DMS153 treated with DMSO at 0.1 percent for 48 hours (cell line): ENCODE data around the gene MCCD1.
"Not testable (repeated sequence)": the region's sequence is repeated elsewhere in the genome, so short reads cannot be mapped to it uniquely, and the experiment has no call there.

Source experiments
- DNase-seq: peaks from one replicate; lab custom pipeline; 2025; ENCODE audit not compliant: unreplicated experiment; lab: John Stamatoyannopoulos, UW

Gene MCCD1, protein sequence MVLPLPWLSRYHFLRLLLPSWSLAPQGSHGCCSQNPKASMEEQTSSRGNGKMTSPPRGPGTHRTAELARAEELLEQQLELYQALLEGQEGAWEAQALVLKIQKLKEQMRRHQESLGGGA

DNA sequence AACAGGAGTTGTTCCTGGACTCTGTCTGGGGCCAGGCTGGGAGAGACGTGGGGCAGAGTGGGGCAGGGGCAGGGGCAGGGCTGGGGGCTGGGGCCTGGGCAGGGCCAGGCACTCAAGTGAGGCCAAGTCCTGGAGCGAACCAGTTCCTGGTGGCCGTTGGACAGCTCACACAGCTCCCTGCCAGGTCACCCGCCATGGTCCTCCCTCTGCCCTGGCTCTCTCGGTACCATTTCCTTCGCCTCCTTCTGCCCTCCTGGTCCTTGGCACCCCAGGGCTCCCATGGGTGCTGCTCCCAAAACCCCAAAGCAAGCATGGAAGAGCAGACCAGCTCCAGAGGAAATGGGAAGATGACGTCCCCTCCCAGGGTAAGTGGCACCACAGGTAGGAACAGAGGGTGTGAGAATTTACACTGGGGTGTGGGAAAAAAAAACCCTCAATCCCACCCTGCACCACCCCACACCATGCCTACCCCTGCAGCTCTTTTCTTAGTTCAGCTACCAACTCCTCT, at the start of gene MCCD1:
Gene MCCD1 (plus strand): TSS at position 142 of the 508 bp plus-strand sequence. CDS start 53 bp downstream, at position 195.
- DNase-seq = no peak

- no peak for DNase-seq
Measured at GRCh38 chr6:31479151-31479932, 49.4 kb upstream of the MCCD1 start.

- peak; percentile 6 for DNase-seq
Measured at GRCh38 chr6:31479933-31480535, 48.7 kb upstream of the MCCD1 start.

- DNase-seq = no peak
Measured at GRCh38 chr6:31480574-31480973, 48.2 kb upstream of the MCCD1 start.

DNA sequence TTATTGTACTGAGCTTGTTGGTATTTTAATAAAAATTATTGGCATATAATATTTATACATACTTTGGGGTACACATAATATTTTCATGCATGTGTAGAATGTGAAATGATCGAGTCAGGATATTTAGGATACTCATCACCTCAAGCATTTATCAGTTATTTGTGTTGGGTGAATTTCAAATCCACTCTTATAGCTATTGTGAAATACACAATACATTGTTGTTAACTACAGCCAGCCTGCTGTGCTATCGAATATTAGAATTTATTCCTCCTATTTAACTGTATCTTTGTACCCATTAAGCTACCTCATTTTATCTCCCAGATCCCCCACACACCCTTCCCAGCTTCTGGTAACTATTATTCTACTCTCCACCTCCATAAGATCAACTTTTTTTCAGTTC, 45.4 kb upstream of the MCCD1 start:
- DNase-seq = no peak

- DNase-seq = no peak
Measured at GRCh38 chr6:31485055-31485454, 43.7 kb upstream of the MCCD1 start.

DNA sequence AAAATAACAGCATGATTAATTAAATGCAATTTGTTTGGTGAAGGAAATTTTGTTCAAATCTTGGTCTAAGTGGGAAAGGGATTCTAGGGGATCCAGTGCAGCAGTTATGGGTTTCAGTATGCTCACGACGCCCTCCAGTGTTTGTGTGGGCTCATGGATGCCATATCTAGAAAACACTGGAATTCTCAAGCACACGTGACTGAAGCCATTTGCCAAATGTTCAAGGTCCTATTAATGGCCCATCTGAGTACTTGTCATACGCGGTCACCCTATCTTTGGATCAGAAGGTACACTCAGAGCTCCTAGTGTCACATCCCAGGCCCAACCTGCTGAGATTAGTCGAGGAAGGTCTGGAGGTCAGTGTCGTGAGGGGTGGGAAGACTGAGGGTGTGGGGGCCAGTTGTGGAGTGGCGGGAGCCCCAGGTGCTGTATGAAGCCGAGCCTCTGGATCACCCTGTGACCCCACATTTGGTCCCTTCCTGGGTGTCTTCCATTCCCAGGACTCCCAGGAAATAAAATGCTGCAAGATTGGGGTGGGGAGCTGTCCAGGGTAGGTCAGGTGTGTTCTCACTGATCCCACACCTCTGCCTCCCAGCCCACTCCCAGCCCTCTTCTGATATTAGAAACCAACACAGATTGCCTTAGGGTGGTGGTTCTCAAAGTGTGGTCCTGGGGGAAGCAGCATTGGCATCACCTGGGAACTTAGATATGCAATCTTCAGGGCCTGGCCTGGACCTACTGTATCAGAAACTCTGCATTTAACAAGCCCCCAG, 42.5 kb upstream of the MCCD1 start:
- DNase-seq = not testable (repeated sequence)

DNA sequence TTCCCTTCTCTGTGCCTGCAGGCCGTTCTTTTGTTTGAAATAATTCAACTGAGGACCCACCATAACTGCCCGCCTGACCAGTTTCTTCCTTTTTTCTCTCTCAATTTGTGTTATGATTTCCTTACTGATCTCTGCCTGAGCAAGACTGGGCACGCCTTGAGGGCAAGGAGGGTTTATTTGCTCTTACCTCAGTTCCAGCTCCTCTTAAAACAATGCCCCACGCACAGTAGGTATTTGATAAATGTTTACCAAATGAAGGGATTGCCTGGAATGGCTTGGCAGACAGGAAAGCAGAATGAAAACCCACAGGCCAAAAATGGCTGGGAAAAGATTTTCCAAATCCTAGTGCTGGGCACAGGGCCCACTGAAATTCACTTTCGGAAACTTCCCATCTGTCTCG, 41.1 kb upstream of the MCCD1 start:
- not testable (repeated sequence) for DNase-seq

DNA sequence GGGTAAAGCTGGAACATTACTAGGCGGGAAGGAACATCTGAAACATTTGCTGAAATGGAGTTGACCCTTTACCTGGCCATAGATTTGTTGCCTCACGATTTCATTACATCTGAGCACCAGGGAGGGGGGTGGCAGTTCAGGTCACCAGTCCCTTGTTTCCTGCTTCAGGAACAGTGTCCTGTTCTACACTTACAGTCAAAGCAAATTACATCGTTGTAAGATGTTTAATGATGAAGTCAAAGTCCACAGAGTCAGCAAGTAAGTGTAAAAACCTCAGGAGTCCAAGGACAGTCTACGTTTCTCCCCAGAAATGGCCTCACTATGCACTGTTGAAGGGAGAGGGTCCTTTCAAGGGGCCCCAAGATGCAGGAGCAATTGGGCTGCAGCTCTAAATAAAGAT, 39.7 kb upstream of the MCCD1 start:
- no peak for DNase-seq

DNA sequence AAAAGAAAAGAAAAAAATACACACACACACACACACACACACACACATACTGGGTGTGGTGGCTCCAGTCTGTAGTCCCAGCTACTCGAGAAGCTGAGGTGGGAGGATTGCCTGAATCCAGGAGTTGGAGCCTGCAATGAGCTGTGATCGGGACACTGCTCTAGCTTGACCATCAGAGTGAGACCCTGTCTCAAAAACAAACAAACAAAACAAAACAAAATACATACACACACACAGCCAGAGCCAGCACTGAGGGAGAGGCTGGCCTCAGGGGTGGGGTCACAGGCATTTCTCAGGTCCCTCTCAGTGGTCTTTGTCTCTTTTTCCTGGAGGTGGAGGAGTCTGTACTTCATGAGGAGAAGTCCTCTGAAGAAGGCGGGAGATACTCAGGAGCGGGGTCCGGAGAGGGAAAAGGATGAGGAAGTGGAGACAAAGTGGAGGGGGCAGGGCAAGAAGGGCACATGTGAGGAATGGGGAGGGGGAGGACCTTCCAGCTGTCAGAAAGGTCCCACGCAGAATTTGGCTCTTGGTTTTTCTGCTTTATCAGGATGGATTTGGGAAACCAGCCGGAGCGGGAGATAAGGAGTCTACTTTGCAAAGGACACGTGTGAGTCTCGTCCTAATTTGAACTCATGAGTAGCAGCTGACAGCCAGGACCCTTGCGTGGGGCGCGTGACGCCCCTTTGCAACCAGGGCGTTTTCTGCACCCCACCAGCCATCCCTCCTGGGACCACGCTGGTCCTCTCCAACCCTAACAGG, 38.5 kb upstream of the MCCD1 start:
- no peak for DNase-seq

- DNase-seq = not testable (repeated sequence)
Measured at GRCh38 chr6:31493550-31493874, 35.2 kb upstream of the MCCD1 start.

GRCh38 chr6:31493875-31494694, 34.7 kb upstream of the MCCD1 start:
- peak; percentile 64 for DNase-seq

- DNase-seq = no peak
Measured at GRCh38 chr6:31495580-31495979, 33.2 kb upstream of the MCCD1 start.

GRCh38 chr6:31496826-31497225, 31.9 kb upstream of the MCCD1 start:
- not testable (repeated sequence) for DNase-seq

- DNase-seq = peak; percentile 71
Measured at GRCh38 chr6:31497531-31498476, 31.0 kb upstream of the MCCD1 start, which contains the start of gene MICB. Gene MICB (plus strand): TSS chr6:31498145. CDS start chr6:31498194, 49 bp downstream.

DNA sequence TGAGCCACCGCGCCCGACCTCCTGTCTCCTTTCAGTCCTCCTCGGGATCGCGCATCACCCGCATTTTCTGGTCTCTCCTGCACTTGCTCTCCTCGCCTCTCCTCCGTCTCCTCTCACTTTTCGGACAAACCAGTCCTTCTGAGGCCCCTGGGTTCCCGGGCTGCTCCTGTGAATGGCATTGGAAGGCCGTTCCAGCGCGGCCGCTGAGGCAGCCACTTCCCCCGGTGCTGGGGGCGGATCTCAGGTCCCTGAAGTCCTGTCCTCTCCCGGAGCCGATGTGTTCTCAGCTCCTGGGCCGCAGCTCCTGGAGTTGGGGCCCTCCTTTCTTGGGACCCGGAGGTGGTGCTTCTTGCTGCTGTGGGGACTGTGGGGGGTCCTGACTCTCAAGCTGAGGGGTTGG, 30.0 kb upstream of the MCCD1 start:
- no peak for DNase-seq

- not testable (repeated sequence) for DNase-seq
Measured at GRCh38 chr6:31499648-31500047, 29.1 kb upstream of the MCCD1 start.

DNA sequence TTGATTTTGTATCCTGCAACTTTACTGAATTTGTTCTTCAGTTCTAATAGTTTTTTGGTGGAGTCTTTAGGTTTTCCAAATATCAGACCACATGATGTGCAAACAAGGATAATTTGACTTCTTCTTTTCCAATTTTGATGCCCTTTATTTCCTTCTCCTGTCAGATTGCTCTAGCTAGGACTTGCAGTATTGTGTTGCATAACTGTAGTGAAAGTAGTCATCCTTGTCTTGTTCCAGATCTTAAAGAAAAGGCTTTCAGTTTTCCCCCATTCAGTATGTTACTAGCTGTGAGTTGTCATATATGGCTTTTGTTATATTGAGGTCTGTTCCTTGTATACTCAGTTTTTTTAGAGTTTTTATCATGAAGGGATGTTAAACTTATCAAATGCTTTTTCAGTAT, 26.2 kb upstream of the MCCD1 start:
- DNase-seq = no peak

DNA sequence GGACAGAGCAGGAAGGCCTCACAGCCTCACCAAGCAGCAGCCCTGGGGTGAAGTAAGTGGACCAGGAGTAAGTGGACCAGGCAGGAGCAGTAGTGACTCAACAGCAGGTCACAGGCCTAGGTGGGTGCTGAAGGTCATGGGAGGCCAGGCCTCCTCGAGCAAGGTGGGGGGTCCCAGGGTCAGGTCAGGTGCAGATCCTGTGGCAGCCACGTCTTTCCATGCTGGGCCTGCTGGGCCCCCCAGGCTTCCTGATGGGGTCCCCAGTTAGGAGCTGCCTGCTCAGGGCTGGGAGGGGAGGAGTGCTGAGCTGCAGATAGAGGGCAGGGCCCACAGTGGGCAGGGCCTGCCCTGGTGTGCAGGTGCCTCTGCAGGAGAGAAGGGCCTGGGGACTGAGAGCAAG, 19.7 kb upstream of the MCCD1 start:
- DNase-seq = not testable (repeated sequence)
